Thoracic aorta (tissue), 2 donors: ENCODE results near the gene TXNDC9. TPM values are rescaled to one million over a fixed set of nuclear protein-coding genes. Genes with fewer than 3 reads are reported as not detected.
"Not testable (repeated sequence)": the region's sequence is repeated elsewhere in the genome, so short reads cannot be mapped to it uniquely, and the experiment has no call there.

Experiments used
- ATAC-seq: fragments of 150-250 bp; one replicate; pipeline ENCODE4 v1.8.0; 2017; ENCODE audit warnings: low read depth; ENCODE audit not compliant: insufficient number of reproducible peaks, low FRiP score
- DNase-seq: peaks from one replicate; pipeline ENCODE4 v3.0.0-alpha.2; 2020; ENCODE audit warnings: low spot score
- H3K27ac ChIP-seq, 2 donors: fragments of 200-600 bp; sonication (generic); 1 replicate in 1 of 2; 2 replicates in 1 of 2; pipeline ENCODE4 v1.5.1; 2016; ENCODE audit warnings: mild to moderate bottlenecking in 2 of 2, moderate library complexity in 2 of 2
- H3K27me3 ChIP-seq: fragments of 200-600 bp; sonication (generic); replicated peaks from 2 replicates; pipeline ENCODE4 v1.6.0; 2016; ENCODE audit warnings: mild to moderate bottlenecking; ENCODE audit not compliant: insufficient read depth
- H3K36me3 ChIP-seq: fragments of 200-600 bp; sonication (generic); one replicate; pipeline ENCODE4 v1.5.1; 2016
- H3K4me1 ChIP-seq, 2 donors: fragments of 200-600 bp; sonication (generic); 1 replicate in 1 of 2; 2 replicates in 1 of 2; pipeline versions ENCODE4 v1.5.1 to v1.6.0; 2016; ENCODE audit warnings: low read depth in 2 of 2, mild to moderate bottlenecking in 1 of 2; ENCODE audit not compliant: control insufficient read depth in 1 of 2
- H3K4me3 ChIP-seq: fragments of 200-600 bp; sonication (generic); 2 replicates; pipeline ENCODE4 v1.5.1; 2016; ENCODE audit warnings: mild to moderate bottlenecking
- H3K9me3 ChIP-seq: fragments of 200-600 bp; sonication (generic); 2 replicates; pipeline ENCODE4 v1.5.1; 2016
- CTCF ChIP-seq: fragments of 200-600 bp; sonication (generic); IDR thresholded peaks from one replicate; pipeline ENCODE4 v1.5.1; 2019; ENCODE audit warnings: antibody characterized with exemption
- total RNA-seq, 2 donors: library from RNA; depleted of rRNA; stranded (reverse); fragments of >200 nt; gene quantifications; one replicate each; pipeline versions ENCODE4 v1.1.0 to v1.2.3, GENCODE V29; 2016

TXNDC9 gene
- total RNA-seq, 2 donors from 2014 or later: 26.7 to 42.0 TPM

GRCh38 chr2:99340669-99341236 lies 4.6 kb upstream of the TXNDC9 start:
- H3K9me3 ChIP-seq: no peaks in the 10 kb centered on the region
- H3K36me3 ChIP-seq: no peaks in the 10 kb centered on the region
- DNase-seq (no peak), ATAC-seq (no peak)
- no peak for TF ChIP-seq CTCF
- H3K27ac ChIP-seq: no peak overlapping the region
- peaks cover 17 to 22% of the 10 kb centered on the region in 2 donors for H3K4me1 ChIP-seq
- H3K27me3 ChIP-seq: no peaks in the 10 kb centered on the region
- no peak overlapping the region for H3K4me3 ChIP-seq

- Histone ChIP-seq H3K27ac (peak overlapping the region in 1 of 2 donors; percentile 94), H3K9me3 (no peaks in the 10 kb centered on the region), H3K4me3 (peak overlapping the region; percentile 93), H3K36me3 (no peaks in the 10 kb centered on the region), H3K4me1 (peaks cover 28 to 42% of the 10 kb centered on the region in 2 donors), H3K27me3 (no peaks in the 10 kb centered on the region)
- DNase-seq (no peak), ATAC-seq (no peak)
- TF ChIP-seq CTCF: no peak
Observed at GRCh38 chr2:99338029-99338585, 2.0 kb upstream of the TXNDC9 start.

- ATAC-seq (peak; percentile 75), DNase-seq (peak; percentile 76)
- peaks cover 28 to 42% of the 10 kb centered on the region in 2 donors for H3K4me1 ChIP-seq
- H3K4me3 ChIP-seq: peak within 1 kb of the TSS; percentile 93
- no peaks in the 10 kb centered on the region for H3K36me3 ChIP-seq
- peak; percentile 62 for TF ChIP-seq CTCF
- peak within 1 kb of the TSS; percentile 81 to 94 for H3K27ac ChIP-seq
- H3K9me3 ChIP-seq: no peaks in the 10 kb centered on the region
- no peaks in the 10 kb centered on the region for H3K27me3 ChIP-seq
Observed at GRCh38 chr2:99337113-99338028, 1.2 kb upstream of the TXNDC9 start, which contains the start of gene EIF5B. Gene EIF5B (plus strand): TSS chr2:99337389. CDS start chr2:99337555, 166 bp downstream.

- H3K4me3 ChIP-seq: peak overlapping the region; percentile 93
- no peak for TF ChIP-seq CTCF
- no peaks in the 10 kb centered on the region for H3K36me3 ChIP-seq
- peak overlapping the region; percentile 81 to 94 for H3K27ac ChIP-seq
- no peaks in the 10 kb centered on the region for H3K27me3 ChIP-seq
- DNase-seq (no peak), ATAC-seq (no peak)
- H3K9me3 ChIP-seq: no peaks in the 10 kb centered on the region
- H3K4me1 ChIP-seq: peaks cover 26 to 42% of the 10 kb centered on the region in 2 donors
Observed at GRCh38 chr2:99336804-99337112, 625 bp upstream of the TXNDC9 start.

GRCh38 chr2:99325384-99325783 lies 10.7 kb downstream of the TXNDC9 start:
- Histone ChIP-seq H3K36me3 (peaks cover 16% of the 10 kb centered on the region), H3K4me1 (peaks cover 0 to 10% of the 10 kb centered on the region in 2 donors), H3K4me3 (no peak overlapping the region), H3K27me3 (no peaks in the 10 kb centered on the region), H3K9me3 (no peaks in the 10 kb centered on the region), H3K27ac (peak overlapping the region in 1 of 2 donors; percentile 72)
- TF ChIP-seq CTCF: no peak
- no peak for ATAC-seq
- no peak for DNase-seq

GRCh38 chr2:99317873-99318200 lies 18.3 kb downstream of the TXNDC9 start:
- not testable (repeated sequence) for H3K27ac ChIP-seq, H3K27me3 ChIP-seq, H3K9me3 ChIP-seq, ATAC-seq, H3K4me3 ChIP-seq, H3K4me1 ChIP-seq, DNase-seq
- peaks cover 17% of the 10 kb centered on the region for H3K36me3 ChIP-seq
